Measurements from ENCODE around the gene OR4F15.

DNA sequence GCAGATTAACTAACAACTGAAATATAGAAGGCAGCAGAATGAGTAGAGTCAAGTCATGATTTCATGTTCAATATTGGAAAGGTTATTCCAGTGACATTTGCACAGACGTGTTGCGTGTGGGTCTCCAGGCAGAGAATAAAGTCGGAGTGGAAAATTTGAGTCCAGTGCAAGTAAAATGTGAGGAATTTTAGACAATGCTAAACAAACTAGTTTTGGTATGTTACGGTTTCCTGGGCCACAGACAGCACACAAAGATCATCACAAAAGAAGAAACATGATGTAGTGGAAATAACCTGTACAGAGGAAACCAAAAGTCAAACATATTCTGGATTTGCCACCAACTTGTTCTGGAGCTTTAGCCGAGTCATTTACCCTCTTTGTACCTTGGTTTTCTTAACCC is 8.3 kb upstream of the OR4F15 start:
- TF ChIP-seq POLR2AphosphoS5 (IDR thresholded peaks at IDR 0.05; ENCODE audit: low read depth, low read length) (no peak), POLR2A (IDR thresholded peaks at IDR 0.05; ENCODE audit: low read depth, low read length) (no peak), PAX5 (IDR thresholded peaks at IDR 0.05; ENCODE audit: insufficient read depth, low read length, severe bottlenecking) (no peak), POU2F2 (IDR thresholded peaks at IDR 0.05; ENCODE audit: low read depth, low read length) (no peak)
